Measurements from ENCODE around the gene ANKRD55. TPM values are rescaled to one million over a fixed set of nuclear protein-coding genes. Genes with fewer than 3 reads are reported as not detected.
"Not testable (repeated sequence)": the region's sequence is repeated elsewhere in the genome, so short reads cannot be mapped to it uniquely, and the experiment has no call there.

The ANKRD55 gene
- total RNA-seq, 1 donor from 2014 or later = not detected

DNA sequence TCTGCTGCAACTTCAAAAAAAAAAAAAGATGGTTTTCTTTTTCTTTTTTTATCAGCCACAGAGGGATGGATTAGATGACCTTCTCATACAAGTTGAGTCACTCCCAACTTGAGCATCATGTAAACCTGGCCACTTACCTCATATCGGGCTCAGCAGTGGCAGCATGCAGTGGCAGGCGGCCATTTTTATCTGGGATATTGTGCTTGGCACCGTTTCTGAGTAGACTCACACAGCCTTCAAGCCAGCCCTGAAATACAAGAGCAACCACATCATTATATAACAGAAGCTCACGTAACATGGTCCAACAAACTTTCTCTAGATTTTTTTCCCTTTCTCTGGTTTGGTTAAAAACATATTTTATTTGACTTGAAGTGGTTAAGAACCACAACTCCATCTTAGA, 62.6 kb downstream of the ANKRD55 start:
- DNase-seq (ENCODE audit: low spot score) = no peak

- DNase-seq (ENCODE audit: low spot score) = no peak
Measured at GRCh38 chr5:56169949-56170348, 63.2 kb downstream of the ANKRD55 start.

- no peak for DNase-seq (ENCODE audit: low spot score)
Measured at GRCh38 chr5:56169281-56169680, 63.8 kb downstream of the ANKRD55 start.

GRCh38 chr5:56168066-56168478, 65.1 kb downstream of the ANKRD55 start:
- DNase-seq (ENCODE audit: low spot score) = no peak

- no peak for DNase-seq (ENCODE audit: low spot score)
Measured at GRCh38 chr5:56167519-56167918, 65.6 kb downstream of the ANKRD55 start.

- no peak for DNase-seq (ENCODE audit: low spot score)
Measured at GRCh38 chr5:56166671-56167385, 66.3 kb downstream of the ANKRD55 start.

DNA sequence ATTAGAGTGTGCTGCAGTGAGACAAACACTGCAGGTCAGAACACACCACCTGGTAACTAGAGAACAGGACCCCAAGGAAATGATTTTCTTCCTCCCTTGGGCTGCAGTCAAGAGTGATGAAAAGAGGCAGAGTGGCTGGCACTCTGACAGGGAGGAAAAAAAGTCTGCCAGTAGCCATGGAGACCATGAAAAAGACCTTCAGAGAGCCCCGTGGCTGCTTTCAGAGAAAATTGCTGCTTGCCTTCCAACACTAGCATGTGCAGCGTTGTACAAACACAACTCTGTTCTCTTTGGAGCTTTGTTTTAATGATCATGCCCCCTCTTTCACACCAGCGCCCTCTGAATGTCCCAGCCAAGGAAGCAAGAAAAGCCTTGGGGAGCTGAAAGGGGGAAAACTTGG, 68.8 kb downstream of the ANKRD55 start:
- no peak for DNase-seq (ENCODE audit: low spot score)

GRCh38 chr5:56161927-56162326, 71.2 kb downstream of the ANKRD55 start:
- no peak for DNase-seq (ENCODE audit: low spot score)

GRCh38 chr5:56161439-56161823, 71.7 kb downstream of the ANKRD55 start:
- no peak for DNase-seq (ENCODE audit: low spot score)

GRCh38 chr5:56160723-56161438, 72.2 kb downstream of the ANKRD55 start:
- DNase-seq (ENCODE audit: low spot score) = no peak

DNA sequence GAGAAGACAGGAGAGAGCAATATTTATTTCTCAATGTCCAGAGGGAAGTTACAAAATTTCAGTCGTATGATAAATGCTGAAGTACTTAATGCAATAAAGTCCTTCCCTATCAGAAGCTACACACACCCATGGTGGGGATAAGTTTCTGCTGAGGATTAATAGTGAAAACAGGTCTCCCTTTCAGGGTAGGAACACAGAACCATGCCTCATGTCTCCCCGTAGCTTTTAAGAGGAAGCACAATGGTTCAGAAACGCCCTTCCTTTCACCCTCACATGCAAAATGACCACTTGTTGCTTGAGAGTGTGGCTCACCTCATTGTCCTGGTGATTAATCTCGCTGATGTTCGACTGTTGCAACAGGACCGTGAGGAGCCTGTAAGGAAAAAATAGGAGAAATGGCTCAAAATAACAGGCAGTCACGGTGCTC, 73.6 kb downstream of the ANKRD55 start:
- no peak for DNase-seq (ENCODE audit: low spot score)

DNA sequence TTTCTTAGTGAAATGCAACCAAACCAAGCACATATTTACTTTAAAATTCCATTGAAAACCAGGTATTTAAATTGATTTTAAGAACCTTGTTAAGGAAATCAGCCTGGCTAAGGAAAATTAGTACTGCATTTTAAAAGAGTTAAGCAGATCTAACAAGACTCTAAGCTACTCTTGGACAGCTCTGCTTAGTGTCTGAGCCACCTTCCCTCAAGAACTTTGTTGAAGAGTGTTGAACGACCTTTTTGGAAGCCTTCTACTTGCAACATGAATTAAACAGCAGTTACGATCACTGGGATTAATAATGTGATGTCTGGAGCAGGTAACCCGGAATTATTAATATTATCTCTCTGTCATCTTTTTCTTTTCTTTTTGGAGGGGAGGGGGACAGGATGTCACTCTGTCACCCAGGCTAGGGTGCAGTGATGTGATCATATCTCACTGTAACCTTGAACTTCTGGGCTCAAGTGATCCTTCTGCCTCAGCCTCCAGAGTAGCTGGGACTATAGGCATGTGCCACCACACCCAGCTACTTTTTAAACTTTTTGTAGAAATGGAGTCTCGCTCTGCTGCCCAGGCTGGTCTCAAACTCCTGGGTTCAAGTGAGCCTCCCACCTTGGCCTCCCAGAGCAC, 74.7 kb downstream of the ANKRD55 start:
- no peak for DNase-seq (ENCODE audit: low spot score)

- not testable (repeated sequence) for DNase-seq (ENCODE audit: low spot score)
Measured at GRCh38 chr5:56157191-56157621, 75.9 kb downstream of the ANKRD55 start.

DNA sequence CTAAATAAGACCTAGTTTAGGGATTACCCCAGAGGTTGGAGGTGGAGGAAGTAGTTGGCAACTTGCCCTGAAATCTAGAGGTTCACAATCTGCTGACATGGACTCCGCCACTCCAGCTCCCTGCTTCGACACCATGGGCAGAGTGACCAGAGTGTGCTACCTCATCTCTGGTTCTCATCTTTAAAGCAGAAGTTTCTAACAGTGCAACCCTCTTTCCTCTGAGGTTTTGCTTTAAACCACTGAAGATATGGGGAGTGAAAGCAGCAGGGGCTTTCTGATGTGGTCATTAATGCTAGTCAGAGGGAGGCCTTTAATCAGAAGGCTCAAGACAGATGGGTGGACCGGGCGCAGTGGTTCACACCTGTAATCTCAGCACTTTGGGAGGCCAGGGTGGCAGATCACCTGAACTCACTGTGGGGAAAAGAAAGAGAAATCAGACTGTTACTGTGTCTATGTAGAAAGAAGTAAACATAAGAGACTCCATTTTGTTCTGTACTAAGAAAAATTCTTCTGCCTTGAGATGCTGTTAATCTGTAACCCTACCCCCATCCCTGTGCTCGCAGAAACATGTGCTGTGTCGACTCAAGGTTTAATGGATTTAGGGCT, 76.4 kb downstream of the ANKRD55 start:
- DNase-seq (ENCODE audit: low spot score) = not testable (repeated sequence)

DNA sequence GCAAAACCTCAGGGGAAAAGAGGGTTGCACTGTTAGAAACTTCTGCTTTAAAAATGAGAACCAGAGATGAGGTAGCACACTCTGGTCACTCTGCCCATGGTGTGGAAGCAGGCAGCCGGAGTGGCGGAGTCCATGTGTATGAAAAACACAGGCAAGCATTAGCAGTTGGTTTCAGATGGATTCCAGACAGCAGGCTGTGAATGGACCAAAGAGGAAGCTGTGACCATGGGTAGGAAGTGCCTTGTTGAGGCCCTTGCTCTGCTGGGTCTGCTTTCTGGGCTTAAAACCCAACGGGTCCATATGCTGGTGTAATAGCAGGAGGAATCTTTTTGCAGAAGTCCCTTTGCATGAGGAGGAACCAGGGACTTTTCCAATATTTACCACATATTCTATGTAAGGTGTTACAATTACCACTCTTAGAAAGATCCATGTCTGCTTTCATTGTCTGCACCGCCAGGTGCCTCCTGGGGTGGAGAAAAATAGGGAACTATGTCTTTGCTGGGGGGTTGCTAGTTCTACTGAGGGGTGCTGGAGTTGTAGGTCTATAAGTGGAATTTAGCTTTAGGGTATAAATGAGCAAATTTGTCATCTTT, 77.0 kb downstream of the ANKRD55 start:
- no peak for DNase-seq (ENCODE audit: low spot score)

GRCh38 chr5:56154732-56155484, 78.2 kb downstream of the ANKRD55 start:
- DNase-seq (ENCODE audit: low spot score) = no peak

DNA sequence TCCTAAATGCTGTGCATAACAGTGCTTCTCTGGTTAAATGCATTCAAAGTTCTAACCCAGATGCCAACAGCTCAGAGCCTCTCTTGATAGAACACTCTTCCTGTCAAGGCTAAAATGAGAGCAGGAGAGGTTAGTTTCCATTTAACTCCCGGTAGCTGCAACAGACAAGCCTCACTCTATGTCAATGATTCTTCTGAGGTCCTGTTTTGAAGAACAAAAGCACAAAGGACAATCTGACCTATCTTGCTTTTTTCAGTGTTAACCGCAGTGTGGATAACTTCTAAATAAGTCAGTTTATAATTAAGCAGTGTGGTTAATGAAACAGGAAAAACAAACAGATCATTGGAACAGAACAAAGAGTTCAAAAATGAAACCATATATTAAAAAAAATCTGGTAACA, 80.7 kb downstream of the ANKRD55 start:
- DNase-seq (ENCODE audit: low spot score) = no peak

DNA sequence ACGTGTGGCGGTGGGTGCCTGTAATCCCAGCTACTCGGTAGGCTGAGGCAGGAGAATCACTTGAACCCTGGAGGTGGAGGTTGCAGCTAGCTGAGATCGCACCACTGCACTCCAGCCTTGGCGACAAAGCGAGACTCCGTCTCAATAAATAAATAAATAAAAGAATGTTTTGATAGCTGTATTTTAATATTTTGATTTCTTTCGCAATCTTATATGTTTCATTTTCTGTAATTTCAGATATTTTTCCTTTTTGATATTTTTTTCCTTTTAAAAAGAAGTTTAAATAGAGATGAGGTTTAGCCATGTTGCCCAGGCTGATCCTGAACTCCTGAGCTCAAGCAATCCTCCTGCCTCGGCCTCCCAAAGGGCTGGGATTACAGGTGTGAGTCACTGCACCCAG, 82.4 kb downstream of the ANKRD55 start:
- not testable (repeated sequence) for DNase-seq (ENCODE audit: low spot score)

GRCh38 chr5:56148453-56148971, 84.6 kb downstream of the ANKRD55 start:
- no peak for DNase-seq (ENCODE audit: low spot score)

DNA sequence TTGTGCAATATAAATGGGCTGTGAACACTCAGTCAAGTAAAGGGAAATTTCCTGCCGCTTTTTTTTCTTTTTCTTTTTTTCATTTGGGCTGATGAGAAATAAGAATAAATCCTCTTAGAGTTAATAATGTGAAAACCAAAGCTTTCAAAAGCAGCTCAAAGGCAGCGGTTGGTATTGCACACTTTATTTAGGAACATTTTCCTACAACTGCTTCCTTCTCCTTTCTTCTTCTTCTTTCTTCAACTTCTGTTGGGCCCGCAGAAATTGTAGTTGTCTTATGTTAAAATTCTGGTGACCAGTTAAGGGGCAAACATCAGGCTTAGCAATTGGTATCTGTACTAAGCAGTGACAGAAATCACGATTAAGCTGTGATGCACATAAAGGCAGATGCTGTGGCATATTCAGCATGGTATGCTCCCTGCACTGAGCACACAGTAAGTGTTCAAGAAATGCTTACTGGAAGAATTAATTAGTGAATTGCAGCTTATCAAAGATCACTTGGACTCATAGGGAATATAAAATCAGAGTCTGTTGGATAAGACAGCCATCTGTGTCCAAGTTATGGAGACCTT, 85.4 kb downstream of the ANKRD55 start:
- DNase-seq (ENCODE audit: low spot score) = no peak

Measured in mesenteric fat pad (tissue), 1 donor.